A549 (cell line): Measurements from ENCODE around the gene LMBR1L. TPM values are rescaled to one million over a fixed set of nuclear protein-coding genes. Genes with fewer than 3 reads are reported as not detected.

Experiments
- ATAC-seq, 2 experiments: fragments of 200-7000 bp in 1 of 2; fragments of >200 bp in 1 of 2; cut with Nextera tagmentation in 1 of 2; cut with Tn5 transposase in 1 of 2; 3 replicates each; pipeline versions ENCODE4 v1.8.0 to v1.9.1; 2018 to 2020; ENCODE audit warnings: mild to moderate bottlenecking in 1 of 2, moderate library complexity in 1 of 2
- CTCF ChIA-PET: fragments of 300-600 bp; sonication (Branson Sonifier 250); formaldehyde crosslinking; extraction: SDS; loops from one replicate; lab custom pipeline; 2021; ENCODE audit warnings: antibody characterized with exemption, inconsistent platforms; lab: Yijun Ruan, JAX
- POLR2A ChIA-PET: fragments of 350-600 bp; formaldehyde crosslinking; extraction: SDS; loops from one replicate; lab custom pipeline; 2021; ENCODE audit warnings: antibody characterized with exemption, inconsistent platforms; lab: Yijun Ruan, JAX
- DNase-seq, 2 experiments: peaks; one replicate each; pipeline versions ENCODE4 v3.0.0 to v3.0.0-alpha.2; 2011 to 2016; ENCODE audit warnings: low read depth in 1 of 2, low spot score in 1 of 2
- FAIRE-seq: peaks from 2 replicates; lab custom pipeline; 2011; peaks lifted over from hg19 to GRCh38; lab: Jason Lieb, UNC
- H3K27ac ChIP-seq, 2 experiments: fragments of >200 bp; sonication (Bioruptor Twin); formaldehyde crosslinking; 3 replicates each; pipeline ENCODE4 v1.5.1; 2016 to 2017
- H3K4me1 ChIP-seq: fragments of >200 bp; sonication (Bioruptor Twin); formaldehyde crosslinking; 3 replicates; pipeline ENCODE4 v1.6.1; 2016
- H3K4me2 ChIP-seq: fragments of >200 bp; sonication (Bioruptor Twin); formaldehyde crosslinking; 3 replicates; pipeline ENCODE4 v1.6.1; 2016
- H3K4me3 ChIP-seq: fragments of >200 bp; sonication (Bioruptor Twin); formaldehyde crosslinking; 3 replicates; pipeline ENCODE4 v1.5.1; 2016
- H3K9me3 ChIP-seq: fragments of >200 bp; sonication (Bioruptor Twin); formaldehyde crosslinking; 3 replicates; pipeline ENCODE4 v1.6.1; 2016
- CBX8 ChIP-seq: fragments of 200-600 bp; sonication (generic); IDR thresholded peaks from 2 replicates; pipeline ENCODE4 v1.6.1; 2016
- CEBPB ChIP-seq, 2 experiments: fragments of >200 bp in 1 of 2; sonication (Bioruptor Twin) in 1 of 2; formaldehyde crosslinking in 1 of 2; IDR thresholded peaks; 2 replicates each; pipeline ENCODE4 v1.6.1; 2012 to 2016
- EP300 ChIP-seq, 2 experiments: fragments of >200 bp; sonication (Bioruptor Twin); formaldehyde crosslinking; IDR thresholded peaks; 2 replicates in 1 of 2; 3 replicates in 1 of 2; pipeline ENCODE4 v1.6.1; 2016 to 2017
- GATA3 ChIP-seq: IDR thresholded peaks from 2 replicates; pipeline ENCODE4 v1.6.1; 2012; ENCODE audit warnings: borderline replicate concordance
- HOXA7 ChIP-seq: fragments of 250-450 bp; sonication (Bioruptor Pico); IDR thresholded peaks from 2 replicates; pipeline ENCODE4 v1.5.0; 2020; ENCODE audit warnings: mild to moderate bottlenecking, moderate library complexity
- KDM5A ChIP-seq: fragments of 200-600 bp; sonication (generic); IDR thresholded peaks from 2 replicates; pipeline ENCODE4 v1.6.1; 2016; ENCODE audit warnings: antibody characterized with exemption, mild to moderate bottlenecking
- MAFK ChIP-seq: fragments of 450-650 bp; IDR thresholded peaks from 2 replicates; pipeline ENCODE4 v1.6.1; 2014; ENCODE audit not compliant: partially characterized antibody
- PHF8 ChIP-seq: fragments of 200-600 bp; sonication (generic); IDR thresholded peaks from 2 replicates; pipeline ENCODE4 v1.6.1; 2016; ENCODE audit warnings: low read depth, mild to moderate bottlenecking, antibody characterized with exemption, moderate library complexity, borderline replicate concordance
- POLR2A ChIP-seq: IDR thresholded peaks from 2 replicates; pipeline ENCODE4 v1.6.1; 2012; ENCODE audit warnings: mild to moderate bottlenecking, low read length
- RFX5 ChIP-seq: fragments of 450-650 bp; IDR thresholded peaks from 2 replicates; pipeline ENCODE4 v1.7.1; 2014; ENCODE audit warnings: antibody characterized with exemption, mild to moderate bottlenecking, moderate library complexity
- SREBF2 ChIP-seq: fragments of 450-650 bp; IDR thresholded peaks from 2 replicates; pipeline ENCODE4 v1.6.1; 2014; ENCODE audit warnings: mild to moderate bottlenecking, moderate library complexity
- TFCP2L1 ChIP-seq: fragments of 250-450 bp; sonication (Bioruptor Pico); IDR thresholded peaks from 2 replicates; pipeline ENCODE4 v1.5.0; 2021; ENCODE audit warnings: mild to moderate bottlenecking
- USF2 ChIP-seq: fragments of 450-650 bp; IDR thresholded peaks from 2 replicates; pipeline ENCODE4 v1.6.1; 2014; ENCODE audit warnings: antibody characterized with exemption
- ZFP36 ChIP-seq: fragments of 450-650 bp; IDR thresholded peaks from 2 replicates; pipeline ENCODE4 v1.6.1; 2014; ENCODE audit warnings: borderline replicate concordance; ENCODE audit not compliant: partially characterized antibody
- ZSCAN20 ChIP-seq: fragments of 250-450 bp; sonication (Bioruptor Pico); IDR thresholded peaks from 2 replicates; pipeline ENCODE4 v1.8.0; 2022; ENCODE audit warnings: mild to moderate bottlenecking, moderate library complexity
- WGBS: methylation state at CpG from one replicate; pipeline ENCODE4 v1.1.6; 2017; ENCODE audit errors: missing lambda C conversion rate; 5-methylcytosine and 5-hydroxymethylcytosine counted together
- polyA plus RNA-seq, 4 experiments: library from polyadenylated mRNA; depleted of rRNA in 3 of 4; stranded (reverse); fragments of >200 nt; fragmentation: RNase III in 1 of 4; extraction: RNeasy Plus Mini Kit Qiagen cat#74134 plus additional on column Dnase treatment in 1 of 4; gene quantifications; 2 replicates in 3 of 4; 3 replicates in 1 of 4; pipeline ENCODE4 v1.2.3, GENCODE V29; 2011 to 2017
- TF ChIP-seq, protein P1 (sequence below): fragments of 250-450 bp; sonication (Bioruptor Pico); IDR thresholded peaks from 2 replicates; pipeline ENCODE4 v1.5.0; 2021; ENCODE audit warnings: mild to moderate bottlenecking, moderate library complexity, borderline replicate concordance
- TF ChIP-seq, protein P2 (sequence below): fragments of >200 bp; sonication (Bioruptor Twin); formaldehyde crosslinking; IDR thresholded peaks from 3 replicates; pipeline ENCODE4 v1.6.1; 2016

Gene LMBR1L
- polyA plus RNA-seq, 2 of the 4 experiments (the other 2 are of a cell fraction): 16.7 to 25.1 TPM

GRCh38 chr12:49108958-49109404 lies 1.7 kb downstream of the LMBR1L start:
- Histone ChIP-seq H3K27ac (peak overlapping the region in 1 of 2 experiments; percentile 20; a peak in 1 of 6 replicates), H3K9me3 (no peaks in the 10 kb centered on the region), H3K4me1 (peaks cover 15% of the 10 kb centered on the region), H3K4me2 (peak overlapping the region; percentile 73), H3K4me3 (no peak overlapping the region)
- FAIRE-seq (no peak), ATAC-seq (no peak), DNase-seq (no peak)
- TF ChIP-seq, protein P1, sequence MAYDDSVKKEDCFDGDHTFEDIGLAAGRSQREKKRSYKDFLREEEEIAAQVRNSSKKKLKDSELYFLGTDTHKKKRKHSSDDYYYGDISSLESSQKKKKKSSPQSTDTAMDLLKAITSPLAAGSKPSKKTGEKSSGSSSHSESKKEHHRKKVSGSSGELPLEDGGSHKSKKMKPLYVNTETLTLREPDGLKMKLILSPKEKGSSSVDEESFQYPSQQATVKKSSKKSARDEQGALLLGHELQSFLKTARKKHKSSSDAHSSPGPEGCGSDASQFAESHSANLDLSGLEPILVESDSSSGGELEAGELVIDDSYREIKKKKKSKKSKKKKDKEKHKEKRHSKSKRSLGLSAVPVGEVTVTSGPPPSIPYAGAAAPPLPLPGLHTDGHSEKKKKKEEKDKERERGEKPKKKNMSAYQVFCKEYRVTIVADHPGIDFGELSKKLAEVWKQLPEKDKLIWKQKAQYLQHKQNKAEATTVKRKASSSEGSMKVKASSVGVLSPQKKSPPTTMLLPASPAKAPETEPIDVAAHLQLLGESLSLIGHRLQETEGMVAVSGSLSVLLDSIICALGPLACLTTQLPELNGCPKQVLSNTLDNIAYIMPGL: no peak
- TF ChIP-seq ZFP36: no peak
- TF ChIP-seq CBX8: no peak
- peak; percentile 58 to 92; a peak in 3 of 4 replicates for TF ChIP-seq CEBPB (IDR thresholded peaks at IDR 0.05)
- TF ChIP-seq RFX5: no peak
- ChIA-PET CTCF (interaction anchor here (0.6 to 18.9 kb wide), 11 partner anchors 9 to 296 kb away, joined by 3 to 159 read pairs (median 8); partner anchors contain the start of genes DHH and TUBA1B), POLR2A (interaction anchor here (2.6 to 3.4 kb wide), 2 partner anchors 17 to 22 kb away, joined by 9 to 39 read pairs; partner anchors contain the start of gene TUBA1B)
- WGBS: 62% methylated on average over 4 of the region's 4 CpGs

DNA sequence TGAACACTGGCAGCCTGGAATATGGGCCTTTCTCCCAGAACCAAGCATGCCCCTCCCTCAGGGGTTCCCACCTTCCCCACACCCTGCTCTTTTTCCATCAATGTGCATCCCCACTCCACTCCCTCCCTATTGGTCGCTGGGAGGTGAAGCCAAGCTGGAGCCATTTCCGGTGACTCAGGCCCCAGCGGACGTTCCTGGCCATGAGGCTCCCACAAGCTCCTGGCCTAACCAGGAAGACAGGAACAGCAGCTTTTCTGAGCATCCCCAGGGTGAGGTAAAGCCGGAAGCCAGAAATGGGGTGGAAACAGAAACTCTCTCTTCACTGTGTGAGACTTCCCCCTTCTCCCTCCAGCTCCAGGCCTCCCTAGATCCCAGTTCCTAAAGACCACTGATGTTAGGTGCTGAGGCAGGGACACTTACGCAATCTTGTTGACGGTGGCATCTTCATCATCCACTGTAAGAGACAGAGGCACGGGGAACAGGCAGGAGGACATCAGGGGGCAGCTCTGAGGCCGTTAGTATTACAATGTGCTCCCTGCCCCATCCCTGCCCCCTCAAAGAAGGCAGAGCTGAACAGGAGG lies 5.1 kb downstream of the LMBR1L start:
- H3K27ac ChIP-seq: no peak overlapping the region
- CTCF ChIA-PET: interaction anchor here (0.8 to 18.9 kb wide), 12 partner anchors 6 to 130 kb away, joined by 3 to 159 read pairs (median 14); partner anchors contain the start of genes DHH and TUBA1B
- H3K4me2 ChIP-seq: no peak overlapping the region
- FAIRE-seq: no peak
- H3K4me3 ChIP-seq: no peak overlapping the region
- no peak for ATAC-seq
- WGBS: 76% methylated on average over 9 of the region's 9 CpGs
- POLR2A ChIA-PET: interaction anchor here (1.4 kb wide), 1 partner anchor 36 kb away, joined by 3 read pairs; the partner anchor contains the start of gene RHEBL1
- no peaks in the 10 kb centered on the region for H3K9me3 ChIP-seq
- peaks cover 15% of the 10 kb centered on the region for H3K4me1 ChIP-seq
- TF ChIP-seq CEBPB (IDR thresholded peaks at IDR 0.05): peak in 1 of 2 experiments; percentile 48; a peak in 2 of 4 replicates
- no peak for TF ChIP-seq GATA3
- TF ChIP-seq, protein P2, sequence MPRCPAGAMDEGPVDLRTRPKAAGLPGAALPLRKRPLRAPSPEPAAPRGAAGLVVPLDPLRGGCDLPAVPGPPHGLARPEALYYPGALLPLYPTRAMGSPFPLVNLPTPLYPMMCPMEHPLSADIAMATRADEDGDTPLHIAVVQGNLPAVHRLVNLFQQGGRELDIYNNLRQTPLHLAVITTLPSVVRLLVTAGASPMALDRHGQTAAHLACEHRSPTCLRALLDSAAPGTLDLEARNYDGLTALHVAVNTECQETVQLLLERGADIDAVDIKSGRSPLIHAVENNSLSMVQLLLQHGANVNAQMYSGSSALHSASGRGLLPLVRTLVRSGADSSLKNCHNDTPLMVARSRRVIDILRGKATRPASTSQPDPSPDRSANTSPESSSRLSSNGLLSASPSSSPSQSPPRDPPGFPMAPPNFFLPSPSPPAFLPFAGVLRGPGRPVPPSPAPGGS: no peak
- no peak for TF ChIP-seq POLR2A
- no peak for TF ChIP-seq USF2
- TF ChIP-seq HOXA7 (CRISPR knock-in tag): no peak
- no peak for TF ChIP-seq TFCP2L1 (CRISPR knock-in tag)
- TF ChIP-seq MAFK: no peak
- TF ChIP-seq EP300 (IDR thresholded peaks at IDR 0.05): no peak
- no peak for DNase-seq

GRCh38 chr12:49104822-49105221 lies 5.8 kb downstream of the LMBR1L start:
- Histone ChIP-seq H3K4me2 (no peak overlapping the region), H3K4me3 (no peak overlapping the region), H3K4me1 (peaks cover 15% of the 10 kb centered on the region), H3K27ac (no peak overlapping the region), H3K9me3 (no peaks in the 10 kb centered on the region)
- TF ChIP-seq CEBPB (IDR thresholded peaks at IDR 0.05): no peak
- TF ChIP-seq ZSCAN20 (CRISPR knock-in tag): no peak
- no peak for TF ChIP-seq SREBF2
- no peak for TF ChIP-seq PHF8
- TF ChIP-seq KDM5A: no peak
- FAIRE-seq (no peak), ATAC-seq (no peak), DNase-seq (no peak)
- ChIA-PET CTCF (interaction anchor here (1.0 to 18.9 kb wide), 9 partner anchors 9 to 131 kb away, joined by 3 to 159 read pairs (median 20); partner anchors contain the start of genes DHH and TUBA1B), POLR2A (interaction anchor here (1.4 kb wide), 1 partner anchor 35 kb away, joined by 3 read pairs; the partner anchor contains the start of gene RHEBL1)
- WGBS: 70% methylated on average over 2 of the region's 3 CpGs
